WI38 (cell line): ENCODE measurements around the gene DMAP1.

ENCODE experiments used
- H3K4me3 ChIP-seq: 2 replicates; pipeline ENCODE4 v1.5.1; 2011; ENCODE audit warnings: low read depth, mild to moderate bottlenecking, control low read depth, low read length
- TF ChIP-seq, protein P1 (sequence below): IDR thresholded peaks from 2 replicates; pipeline ENCODE4 v1.5.1; 2012; ENCODE audit warnings: low read depth, mild to moderate bottlenecking, control low read depth, low read length

The DMAP1 gene

DNA sequence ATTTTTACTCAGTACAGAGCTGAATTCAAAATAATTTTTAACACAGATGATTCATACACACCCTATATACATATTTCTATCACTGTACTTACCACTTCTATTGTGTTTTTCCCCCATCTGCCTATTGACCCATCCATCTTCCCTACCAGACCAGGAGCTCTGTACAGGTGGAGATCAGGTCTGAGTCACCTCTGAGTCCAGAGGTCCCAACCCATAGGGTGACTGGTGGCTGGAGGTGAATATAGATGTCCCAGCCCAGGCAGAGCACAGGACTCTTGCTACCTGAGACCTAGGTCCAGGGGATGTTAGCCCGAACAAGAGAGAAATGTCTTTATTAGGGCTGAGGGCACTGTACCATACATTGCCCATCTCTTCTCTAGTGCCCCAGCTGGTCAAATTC, 54.8 kb downstream of the DMAP1 start:
- H3K4me3 ChIP-seq, result no peak overlapping the region
- TF ChIP-seq, protein P1, sequence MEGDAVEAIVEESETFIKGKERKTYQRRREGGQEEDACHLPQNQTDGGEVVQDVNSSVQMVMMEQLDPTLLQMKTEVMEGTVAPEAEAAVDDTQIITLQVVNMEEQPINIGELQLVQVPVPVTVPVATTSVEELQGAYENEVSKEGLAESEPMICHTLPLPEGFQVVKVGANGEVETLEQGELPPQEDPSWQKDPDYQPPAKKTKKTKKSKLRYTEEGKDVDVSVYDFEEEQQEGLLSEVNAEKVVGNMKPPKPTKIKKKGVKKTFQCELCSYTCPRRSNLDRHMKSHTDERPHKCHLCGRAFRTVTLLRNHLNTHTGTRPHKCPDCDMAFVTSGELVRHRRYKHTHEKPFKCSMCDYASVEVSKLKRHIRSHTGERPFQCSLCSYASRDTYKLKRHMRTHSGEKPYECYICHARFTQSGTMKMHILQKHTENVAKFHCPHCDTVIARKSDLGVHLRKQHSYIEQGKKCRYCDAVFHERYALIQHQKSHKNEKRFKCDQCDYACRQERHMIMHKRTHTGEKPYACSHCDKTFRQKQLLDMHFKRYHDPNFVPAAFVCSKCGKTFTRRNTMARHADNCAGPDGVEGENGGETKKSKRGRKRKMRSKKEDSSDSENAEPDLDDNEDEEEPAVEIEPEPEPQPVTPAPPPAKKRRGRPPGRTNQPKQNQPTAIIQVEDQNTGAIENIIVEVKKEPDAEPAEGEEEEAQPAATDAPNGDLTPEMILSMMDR, result no peak
